Measurements from ENCODE around the gene RANBP1.
A peak's percentile ranks its signal among the peaks of the same experiment; 100 is the strongest.
"Not testable (repeated sequence)": the region's sequence is repeated elsewhere in the genome, so short reads cannot be mapped to it uniquely, and the experiment has no call there.

The RANBP1 gene

DNA sequence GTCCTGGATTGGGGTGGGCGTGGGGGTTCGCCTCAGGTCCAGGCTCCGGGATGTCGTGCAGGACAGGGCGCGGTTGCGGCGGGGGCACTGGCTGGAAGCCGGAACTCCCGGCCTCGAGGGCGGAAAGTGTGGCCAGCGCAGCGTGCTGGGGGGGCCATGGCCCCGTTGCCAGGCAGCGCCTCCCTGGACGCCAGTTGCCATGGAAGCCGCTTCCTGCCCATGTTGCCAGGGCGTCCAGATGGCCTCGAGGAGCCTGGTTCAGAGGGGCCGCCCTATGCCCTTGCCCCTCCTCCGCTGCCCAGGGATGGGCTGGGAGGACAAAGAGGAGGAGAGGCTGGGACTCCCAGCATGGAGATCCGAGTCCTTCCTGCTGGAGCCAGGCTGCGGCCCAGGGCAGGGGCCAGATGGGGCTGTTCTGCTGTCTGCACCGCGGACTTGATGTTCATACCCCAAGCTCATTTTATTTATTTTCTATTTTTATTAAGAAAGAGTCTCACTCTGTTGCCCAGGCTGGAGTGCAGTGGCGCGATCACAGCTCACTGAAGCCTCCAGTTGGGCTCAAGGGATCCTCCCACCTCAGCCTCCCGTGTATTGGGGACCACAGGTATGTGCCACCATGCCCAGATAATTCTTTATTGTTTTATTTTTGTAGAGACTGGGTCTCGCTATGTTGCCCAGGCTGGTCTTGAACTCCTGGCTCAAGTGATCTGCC is 39.6 kb downstream of the RANBP1 start:
- DNase-seq: peak; percentile 95

DNA sequence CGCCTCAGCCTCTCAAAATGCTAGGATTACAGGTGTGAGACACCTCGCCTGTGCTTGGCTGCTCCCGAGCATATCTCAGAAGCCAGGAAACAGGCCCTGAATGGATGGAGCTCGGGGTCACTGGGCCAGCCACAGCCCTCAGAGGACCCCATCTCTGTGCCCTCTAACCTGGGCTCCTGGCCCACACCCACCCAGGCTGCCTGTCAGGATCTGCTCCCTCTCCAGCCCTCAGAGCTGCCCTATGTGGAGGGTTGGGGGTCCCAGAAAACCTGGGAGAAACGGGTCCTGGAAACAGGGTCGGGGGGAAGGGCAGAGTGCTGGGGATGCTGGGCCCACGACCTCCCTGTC is 40.1 kb downstream of the RANBP1 start:
- no peak for DNase-seq

DNA sequence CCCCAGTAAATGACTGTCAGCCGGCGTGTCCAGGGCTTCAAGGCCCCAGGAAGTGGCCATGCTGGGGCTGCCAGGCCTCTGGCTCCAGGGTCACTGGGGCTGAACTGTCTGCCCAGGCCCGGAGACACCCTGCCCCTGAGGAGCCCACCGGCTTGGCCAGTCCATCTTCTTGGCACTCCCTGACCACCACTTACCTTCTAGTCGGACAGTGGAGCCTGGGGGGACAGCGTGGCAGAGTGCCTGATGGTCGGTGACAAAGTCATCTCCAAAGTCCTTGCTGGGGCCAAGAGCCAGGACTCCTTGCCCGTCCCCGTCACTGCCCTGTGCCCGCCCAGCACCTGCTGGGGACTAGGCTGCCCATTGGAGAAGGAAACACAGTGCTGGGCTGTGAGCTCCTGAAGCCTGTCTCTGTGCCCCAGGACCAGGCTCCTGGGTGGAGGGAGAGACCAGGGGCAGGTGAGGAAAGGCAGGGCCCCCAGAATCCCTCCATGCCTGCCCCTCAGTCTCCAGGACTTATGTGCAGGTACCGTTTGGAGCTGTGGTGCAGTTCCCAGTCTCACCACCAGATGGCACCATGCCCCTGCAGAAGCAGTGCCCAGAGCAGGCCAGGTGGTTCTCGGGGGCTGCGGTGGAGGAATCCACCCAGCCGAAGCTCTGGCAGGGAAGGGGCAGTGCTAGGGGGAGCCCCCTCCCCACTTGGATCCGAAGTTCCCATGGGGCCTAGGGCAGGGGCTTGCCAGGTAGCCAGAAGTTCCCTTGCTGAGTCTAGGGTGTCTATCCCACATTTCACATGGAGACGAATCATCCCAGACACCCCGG is 40.9 kb downstream of the RANBP1 start:
- peak; percentile 59 for DNase-seq

DNA sequence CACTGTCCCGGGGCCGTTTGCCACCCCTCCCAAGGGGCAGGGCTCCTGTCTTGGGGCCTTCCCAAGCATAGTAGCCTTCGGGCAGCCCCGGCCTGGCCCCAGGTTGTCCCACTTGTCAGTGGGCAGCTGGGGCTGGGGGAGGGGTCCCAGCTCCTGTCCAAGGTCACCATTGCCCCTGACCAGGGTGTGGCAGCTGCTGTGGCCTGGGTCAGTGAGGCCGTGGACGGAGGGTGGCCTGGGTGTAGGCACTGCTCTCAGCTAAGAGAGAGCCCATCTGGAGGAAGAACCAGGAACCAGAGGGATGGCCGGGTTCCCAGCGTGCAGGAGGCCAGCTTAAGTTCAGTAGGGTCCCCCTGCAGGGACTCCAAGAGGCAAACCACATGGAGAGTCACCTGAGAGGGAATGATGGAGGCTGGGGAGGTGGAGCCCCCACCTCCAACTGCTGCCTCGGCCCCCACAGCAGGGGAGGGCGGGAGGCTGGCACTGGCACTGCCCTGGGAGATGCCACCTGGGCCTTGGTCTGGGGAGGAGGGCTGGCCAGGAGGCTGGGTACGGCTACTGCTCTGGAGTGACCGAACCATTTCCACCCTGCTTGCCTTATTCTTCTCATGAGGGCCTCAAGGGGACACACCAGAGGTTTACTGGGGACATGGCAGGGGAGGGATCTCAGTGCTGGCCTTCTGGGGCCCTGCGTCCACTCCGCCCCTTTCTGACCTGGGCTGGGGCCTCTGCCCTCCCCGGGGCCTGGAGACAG is 41.7 kb downstream of the RANBP1 start:
- DNase-seq: no peak

DNA sequence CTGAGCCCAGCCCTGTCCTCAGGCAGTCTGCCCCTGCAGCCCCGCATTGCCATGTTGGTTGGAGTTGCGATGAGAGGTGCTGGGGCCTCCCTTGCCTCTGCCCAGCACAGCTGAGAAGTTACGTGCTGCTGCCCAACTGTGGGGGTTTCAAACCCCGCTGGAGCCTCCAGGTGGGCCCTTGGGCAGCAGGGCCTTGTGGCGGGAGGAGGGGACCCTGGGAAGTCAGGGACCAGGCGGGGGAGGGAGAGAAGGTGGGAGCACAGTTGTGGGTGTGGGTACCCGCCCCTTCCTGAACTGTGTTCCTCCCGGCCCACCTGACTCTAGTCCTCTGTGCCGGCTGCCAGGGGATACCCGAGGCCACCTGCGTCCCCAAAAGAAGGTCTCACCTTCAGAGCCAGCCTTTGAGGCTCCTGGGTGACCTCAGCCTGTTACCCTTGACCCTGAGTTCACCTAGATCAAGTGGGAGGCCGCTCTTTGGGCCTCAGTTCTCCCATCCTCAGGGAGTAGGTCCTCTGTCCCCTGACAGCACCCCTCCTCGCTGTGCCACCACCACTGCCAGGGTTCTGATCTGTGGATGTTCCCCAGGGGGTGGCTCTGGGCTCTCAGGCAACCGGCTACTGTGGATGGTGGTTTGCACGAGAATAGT is 42.6 kb downstream of the RANBP1 start:
- DNase-seq: no peak

DNA sequence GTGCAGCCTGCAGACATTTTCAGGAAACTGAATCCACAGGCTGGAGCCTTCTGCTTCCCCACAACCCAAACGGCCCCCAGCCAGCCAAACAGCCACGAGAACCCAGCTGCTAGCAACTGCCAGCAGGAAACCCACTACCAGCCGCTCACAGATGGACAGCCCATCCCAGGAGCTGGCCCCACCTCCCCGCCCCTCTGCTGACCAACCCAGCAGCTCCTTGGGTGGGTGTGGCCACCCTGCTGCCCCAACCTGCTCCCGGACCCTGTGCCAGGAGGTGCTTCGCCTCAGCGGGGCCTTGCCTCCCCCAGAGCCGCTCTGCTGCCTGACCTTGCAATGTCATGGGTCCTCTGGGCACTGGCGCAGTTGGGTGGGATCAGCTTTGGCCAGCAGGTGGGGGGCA is 43.2 kb downstream of the RANBP1 start:
- no peak for DNase-seq

DNA sequence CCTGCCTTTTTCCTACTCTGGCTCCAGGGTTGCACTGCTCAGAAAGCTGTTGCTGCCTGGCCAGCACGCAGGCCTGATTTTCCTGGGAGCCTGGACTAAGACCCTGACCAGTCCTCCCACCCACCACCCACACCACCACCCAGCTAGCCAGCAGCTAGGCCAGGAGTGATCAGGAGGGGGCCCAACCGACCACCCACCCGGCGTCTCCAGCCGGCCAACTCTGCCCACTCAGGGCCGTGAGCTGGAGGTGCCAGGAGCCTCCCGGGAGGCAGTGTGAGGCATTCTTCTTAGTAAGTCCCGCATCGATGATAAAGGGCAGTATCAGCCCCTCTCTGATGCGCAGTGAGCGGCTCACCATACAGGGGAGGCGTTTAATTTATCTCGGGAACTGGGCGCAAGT is 43.6 kb downstream of the RANBP1 start:
- not testable (repeated sequence) for DNase-seq

DNA sequence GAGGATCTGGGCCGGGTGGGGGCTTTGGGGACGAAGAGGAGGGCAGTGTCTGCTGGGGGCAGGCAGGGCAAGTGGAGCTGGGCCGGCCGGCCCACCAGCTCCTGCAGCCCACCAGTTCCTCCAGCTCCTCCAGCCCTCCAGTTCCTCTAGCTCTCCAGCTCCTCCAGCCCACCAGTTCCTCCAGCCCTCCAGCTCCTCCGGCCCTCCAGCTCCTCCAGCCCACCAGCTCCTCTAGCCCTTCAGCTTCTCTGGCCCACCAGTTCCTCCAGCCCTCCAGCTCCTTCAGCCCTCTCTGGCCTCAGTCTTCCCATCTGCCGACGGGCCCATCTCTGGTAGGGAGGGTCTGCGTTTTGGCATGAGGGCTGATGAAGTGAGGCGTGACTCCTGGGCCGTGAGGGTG is 44.1 kb downstream of the RANBP1 start:
- no peak for DNase-seq

DNA sequence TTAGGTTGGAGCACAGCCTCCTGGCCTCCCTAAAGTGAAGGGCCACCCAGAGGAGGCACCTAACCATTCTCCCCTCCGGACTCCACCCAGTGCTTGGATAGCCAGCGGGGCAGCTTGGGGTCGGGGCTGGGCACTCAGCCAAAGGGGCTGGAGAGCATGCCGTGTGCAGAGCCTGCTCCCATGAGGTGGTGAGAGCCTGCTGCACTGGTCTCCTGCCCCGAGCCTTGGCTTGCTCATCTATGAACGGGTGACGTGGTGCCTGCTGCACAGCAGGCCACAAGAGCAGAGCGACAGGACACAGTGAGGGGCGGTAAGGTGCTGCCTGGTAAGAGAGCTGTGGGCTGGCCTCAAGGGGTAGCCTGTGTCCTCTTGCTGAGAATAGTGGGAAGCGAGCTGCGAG is 49.0 kb downstream of the RANBP1 start:
- DNase-seq: no peak

DNA sequence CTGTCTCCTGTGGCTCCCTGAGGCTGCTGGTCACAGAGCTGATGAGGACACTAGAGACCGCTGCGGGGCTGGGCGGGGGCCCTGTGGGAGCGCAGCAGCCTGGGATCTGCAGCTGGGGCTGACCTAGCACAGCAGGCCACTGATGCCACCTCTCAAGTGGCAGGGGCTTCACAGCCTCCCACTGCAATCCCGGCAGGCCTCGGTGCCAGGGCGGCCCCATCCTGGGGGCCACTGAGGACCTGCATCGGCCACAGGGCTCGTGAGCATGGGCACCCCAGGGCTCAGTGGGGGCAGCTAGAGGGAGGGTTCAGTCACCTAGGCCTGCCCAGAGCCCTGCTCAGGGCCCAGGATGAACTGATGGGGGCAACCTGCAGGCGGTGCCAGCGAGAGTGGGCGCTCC is 49.5 kb downstream of the RANBP1 start:
- no peak for DNase-seq

DNA sequence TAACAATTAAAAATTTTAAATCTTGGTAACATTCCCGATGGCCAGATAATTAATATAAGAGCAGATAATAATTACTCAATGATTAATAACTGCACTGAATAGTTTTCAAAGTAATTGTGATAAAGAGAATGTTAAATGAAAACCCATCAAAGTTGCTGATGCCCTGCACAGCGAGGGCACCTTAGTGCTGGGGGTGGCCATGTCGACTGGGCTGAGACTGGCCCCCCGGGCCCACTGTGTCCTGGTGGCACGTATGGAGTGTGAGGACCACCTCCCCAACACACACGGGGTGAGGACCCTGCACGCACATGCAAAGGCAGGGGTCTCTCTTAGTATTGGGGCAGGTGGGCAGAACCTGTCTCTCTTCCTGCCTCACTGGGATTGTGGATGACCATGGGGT is 50.0 kb downstream of the RANBP1 start:
- no peak for DNase-seq

DNA sequence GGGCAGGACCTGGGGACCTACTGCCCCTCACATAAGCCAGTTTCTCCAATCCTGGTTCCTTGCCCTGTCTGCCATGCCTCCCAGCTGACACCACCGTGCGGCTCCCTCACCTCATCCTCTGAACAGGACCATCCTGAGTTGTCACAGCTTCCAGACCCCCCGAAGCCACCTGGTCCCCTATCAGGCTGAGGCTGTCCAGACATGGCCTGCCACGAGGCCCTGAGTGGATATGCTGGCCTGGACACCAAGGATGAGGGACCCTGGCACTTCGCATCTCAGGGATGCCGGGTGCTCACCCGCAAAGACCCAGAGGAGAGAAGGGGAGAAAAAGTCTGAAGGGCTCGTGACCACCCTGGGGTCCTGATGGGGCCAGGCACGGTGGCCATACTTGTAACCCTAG is 50.8 kb downstream of the RANBP1 start:
- no peak for DNase-seq

DNA sequence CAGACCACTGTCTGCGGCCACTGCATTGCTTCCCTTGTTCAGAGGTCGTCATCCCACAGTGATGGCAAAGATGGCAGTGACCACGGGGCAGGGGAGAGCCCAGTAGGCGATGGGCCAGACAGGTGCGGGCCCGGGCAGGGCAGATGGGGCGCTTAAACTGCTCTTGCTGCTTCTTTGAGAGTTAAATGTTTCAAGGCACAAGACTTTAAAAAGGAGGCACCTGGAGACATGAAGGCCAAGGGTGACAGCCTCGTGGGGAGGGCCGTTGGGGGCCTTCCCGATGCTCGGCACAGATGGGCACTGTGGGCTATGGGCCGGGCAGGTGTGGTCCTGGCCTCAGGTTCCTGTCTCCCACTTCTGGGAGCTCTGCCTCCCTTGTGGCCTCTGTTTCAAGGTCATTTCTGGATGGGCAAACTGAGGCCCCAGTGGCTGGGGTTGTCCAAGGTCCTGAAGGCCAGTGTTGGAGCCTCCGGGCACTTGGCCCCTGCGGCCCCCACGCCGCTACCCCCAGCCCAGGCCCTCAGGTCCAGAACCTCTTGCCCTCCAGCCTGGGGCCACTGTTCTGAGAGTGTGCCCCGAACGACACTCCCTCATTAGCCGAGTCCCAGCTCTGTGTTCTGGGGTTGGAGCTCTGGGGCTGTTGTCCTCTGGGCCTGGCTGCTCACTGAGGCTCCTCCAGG is 51.9 kb downstream of the RANBP1 start:
- DNase-seq: no peak

DNA sequence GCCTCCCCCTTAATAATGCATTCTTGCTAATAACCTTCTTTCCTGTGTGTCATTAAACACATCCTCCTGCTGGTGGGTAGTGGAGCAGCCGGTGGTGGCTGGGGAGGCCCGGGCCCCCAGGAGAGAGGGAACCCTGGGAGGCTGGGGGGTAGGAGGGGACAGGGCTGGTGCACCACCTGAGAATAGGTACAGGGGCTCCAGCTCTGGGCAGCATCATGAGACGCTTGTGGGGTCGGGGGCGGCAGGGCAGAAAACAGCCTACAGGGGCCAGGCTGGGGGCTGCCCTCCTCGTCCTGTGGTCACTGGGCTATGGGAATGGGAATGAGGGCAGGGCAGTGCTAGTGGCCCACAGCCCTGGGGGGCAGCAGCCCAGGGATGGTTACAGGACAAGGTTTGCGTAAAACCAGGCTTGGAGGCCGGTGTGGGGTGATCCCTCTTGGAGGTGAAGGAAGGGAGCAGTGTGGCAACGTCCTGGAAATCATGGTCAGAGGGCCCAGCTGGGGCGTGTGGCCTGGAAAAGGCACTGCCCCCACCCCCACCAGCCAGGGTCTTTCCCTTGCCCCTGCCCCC is 53.4 kb downstream of the RANBP1 start:
- no peak for DNase-seq

DNA sequence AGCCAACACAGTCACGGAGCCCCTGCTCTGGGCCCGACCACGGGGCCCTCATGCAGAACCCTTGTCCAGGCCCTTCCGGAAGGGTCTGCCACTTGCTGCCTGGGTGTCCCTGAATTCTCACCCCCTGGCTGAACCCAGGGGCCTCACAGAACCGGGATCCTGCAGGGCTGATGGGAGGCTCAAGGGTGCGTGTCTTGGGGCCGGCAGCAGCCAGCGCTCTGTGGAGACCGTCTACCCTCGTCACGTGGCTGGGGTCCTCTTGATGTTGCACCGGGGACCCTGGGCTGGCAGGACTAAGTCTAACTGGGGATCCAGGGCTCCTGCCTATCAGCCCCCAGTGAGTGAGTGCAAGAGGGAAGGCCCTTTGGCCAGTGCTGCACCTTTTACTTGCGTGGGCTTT is 54.3 kb downstream of the RANBP1 start:
- DNase-seq: no peak

DNA sequence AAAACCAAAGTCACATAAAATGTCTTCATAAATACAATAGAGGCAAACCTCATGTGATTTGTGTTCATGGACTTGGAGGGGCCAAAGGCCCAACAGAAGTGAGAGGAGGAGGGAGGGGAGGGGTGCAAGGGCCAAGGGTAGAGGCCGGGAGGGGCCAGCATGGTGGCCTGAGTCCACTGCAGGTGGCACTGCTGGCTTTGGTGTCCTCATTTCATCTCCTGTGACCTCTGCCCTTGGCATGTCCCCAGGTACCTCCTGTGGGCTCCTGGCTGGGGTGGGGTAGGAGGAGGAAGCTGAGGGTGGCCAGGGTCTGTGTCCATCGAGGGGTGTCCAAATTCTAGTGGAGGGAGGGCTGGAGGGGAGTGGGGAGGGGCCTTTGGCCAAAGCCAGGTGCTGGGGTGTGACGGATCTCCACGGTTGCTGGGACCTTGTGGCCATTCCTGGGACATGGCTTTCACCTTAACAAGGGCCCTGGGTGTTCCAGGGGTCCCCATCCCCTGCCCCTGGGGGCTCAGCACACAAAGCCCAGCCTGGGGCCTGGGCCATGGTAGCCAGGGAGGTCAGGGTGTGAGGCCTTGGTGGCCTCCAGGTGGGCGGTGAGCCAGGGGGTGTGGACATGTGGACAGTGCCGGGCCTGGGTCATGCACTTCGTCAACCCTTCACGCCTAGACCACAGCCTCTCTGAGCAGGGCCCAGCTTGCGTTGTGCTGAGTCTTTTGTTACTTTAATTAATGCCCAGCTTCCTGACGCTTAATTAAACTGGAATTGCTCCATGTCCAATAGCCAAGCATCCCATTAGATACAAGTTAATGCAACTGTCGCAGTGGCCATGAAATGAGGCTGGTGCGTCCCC is 55.6 kb downstream of the RANBP1 start:
- DNase-seq: no peak

DNA sequence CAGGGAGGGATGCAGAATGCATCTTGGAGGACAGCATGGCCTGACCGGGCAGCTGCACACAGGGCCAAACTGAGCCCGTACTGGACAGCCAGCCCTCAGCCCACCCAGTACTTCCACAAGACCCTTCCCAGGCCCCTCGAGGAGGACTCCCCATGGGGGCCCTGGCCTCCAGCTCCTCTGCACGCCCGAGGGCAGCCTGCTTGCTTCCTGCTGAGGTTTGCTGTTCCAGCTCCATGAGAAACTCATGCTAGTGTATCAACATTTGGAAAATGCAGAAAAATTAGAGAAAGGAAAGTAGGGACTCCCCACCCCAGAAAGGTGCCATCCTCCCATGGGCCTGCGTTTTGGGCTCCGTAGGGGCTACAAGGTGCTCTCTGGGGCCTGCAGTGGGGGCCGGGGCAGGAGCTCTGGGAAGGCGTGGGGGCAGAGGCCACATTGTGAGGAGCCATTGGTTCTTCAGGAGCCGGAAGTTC is 56.3 kb downstream of the RANBP1 start:
- DNase-seq: no peak

DNA sequence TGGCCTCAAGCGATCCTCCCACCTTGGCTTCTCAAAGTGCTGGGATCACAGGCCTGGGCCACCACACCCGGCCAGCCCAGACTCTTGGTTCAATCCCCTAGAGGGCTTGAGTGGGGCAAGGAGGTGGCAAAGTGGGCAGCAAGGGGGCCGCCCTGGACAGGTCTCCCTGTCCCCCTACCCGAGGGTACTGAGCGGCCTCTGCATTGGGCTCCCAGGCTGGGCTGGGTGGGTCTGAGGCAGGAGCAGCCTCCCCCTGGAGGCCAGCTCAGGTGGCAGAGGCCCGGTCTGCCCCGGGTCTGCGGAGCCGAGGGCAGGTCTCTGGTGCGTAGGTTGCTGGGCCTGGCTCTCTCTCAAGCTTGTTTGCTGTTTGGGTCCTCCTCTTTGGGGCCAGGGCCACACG is 57.3 kb downstream of the RANBP1 start:
- DNase-seq: no peak

DNA sequence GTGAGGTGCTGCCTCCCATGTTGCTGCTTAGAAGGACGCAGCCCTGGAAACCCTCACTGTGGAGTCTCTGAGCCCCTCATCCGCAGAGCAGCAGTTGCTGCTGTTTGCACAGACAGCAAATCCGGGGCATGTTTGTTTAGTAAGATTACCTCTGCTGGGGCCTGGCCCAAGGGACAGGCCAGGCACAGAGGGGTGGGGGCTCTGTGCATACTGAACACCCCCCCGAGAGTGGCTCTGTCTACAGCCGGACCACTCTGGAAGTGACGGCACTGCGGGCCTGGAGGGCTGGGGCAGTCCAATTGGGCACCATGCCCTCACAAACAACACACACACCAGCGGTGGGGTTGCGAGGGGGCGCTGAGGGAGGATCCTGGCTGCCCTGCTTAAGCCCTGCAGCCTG is 57.9 kb downstream of the RANBP1 start:
- DNase-seq: peak; percentile 80

DNA sequence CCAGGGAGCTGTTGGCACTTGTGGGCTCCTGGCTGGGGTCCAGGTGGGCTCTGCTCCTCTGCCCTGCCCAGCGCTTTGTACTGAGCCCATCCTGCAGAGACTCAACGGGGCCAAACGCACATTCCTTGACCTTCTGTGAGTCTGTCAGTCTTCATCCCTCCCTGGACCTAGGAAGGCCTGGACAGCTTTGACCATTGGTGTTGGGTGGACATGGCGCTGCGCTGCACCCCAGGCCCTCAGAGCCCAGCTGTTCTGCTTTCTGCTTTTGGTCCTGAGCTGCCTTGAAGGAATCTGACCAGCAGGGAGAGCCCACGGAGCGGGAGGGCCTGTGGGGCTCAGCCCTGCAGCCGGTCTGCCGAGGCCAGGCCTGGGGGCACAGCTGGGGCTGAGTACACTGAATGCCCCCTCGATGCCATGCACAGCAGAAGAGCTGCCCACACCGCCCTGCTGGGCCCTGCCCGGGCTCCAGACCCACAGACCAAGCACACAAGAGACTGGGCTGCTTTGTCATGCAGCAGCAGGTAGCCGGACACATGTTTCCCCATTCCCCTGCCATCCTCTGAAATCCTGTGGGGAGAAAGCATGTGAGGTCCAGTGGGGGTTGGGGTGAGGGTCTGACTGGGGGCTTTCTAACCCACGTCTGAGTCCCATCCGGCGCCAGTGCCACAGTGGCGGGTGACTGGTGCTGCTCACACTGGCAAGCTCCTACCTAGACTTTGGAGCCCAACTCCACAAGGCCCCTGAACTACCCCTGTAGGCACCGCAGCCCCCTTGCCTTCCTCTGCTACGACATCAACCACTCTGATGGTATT is 59.1 kb downstream of the RANBP1 start:
- DNase-seq: no peak

DNA sequence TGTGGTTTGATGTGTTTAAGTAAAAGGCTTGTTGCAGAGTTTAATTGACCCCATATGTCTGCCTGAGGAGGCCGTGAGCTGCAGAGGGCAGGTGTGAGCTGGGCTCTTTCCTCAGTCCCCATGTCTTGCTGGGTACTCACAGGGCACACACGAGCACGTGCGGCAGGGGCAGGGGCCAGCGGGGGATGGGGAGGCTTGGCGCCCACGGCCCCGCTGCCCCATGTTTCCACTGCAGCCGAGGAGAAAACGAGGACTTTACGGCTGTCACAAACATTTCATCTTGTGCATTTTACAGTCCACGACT is 59.6 kb downstream of the RANBP1 start:
- DNase-seq: no peak
